K562 (cell line): Measurements from ENCODE around the gene TCAF1. TPM values are rescaled to one million over a fixed set of nuclear protein-coding genes. Genes with fewer than 3 reads are reported as not detected.

Source experiments
- HNRNPUL1 ChIP-seq: fragments of 200-400 bp; formaldehyde crosslinking; IDR thresholded peaks from 2 replicates; pipeline ENCODE4 v1.6.1; 2017; ENCODE audit warnings: low read length
- polyA plus RNA-seq, 8 experiments: library from polyadenylated mRNA; depleted of rRNA in 4 of 8; stranded (reverse) in 5 of 8; unstranded in 3 of 8; fragments of >200 nt; fragmentation: Nextera tagmentation in 2 of 8; fragmentation: Illumina TruSeq in 1 of 8; extraction: Ambion mirVana in 2 of 8; extraction: Trizol in 1 of 8; gene quantifications; 2 replicates each; pipeline versions ENCODE4 v1.2.1 to v1.2.3, GENCODE V29; 2011 to 2014; ENCODE audit warnings: inconsistent platforms in 1 of 8, missing spikeins in 1 of 8
- total RNA-seq, 7 experiments: library from RNA; depleted of rRNA in 6 of 7; stranded (reverse); fragments of >200 nt in 6 of 7; fragmentation: Illumina TruSeq in 2 of 7; extraction: Trizol in 2 of 7; gene quantifications; 2 replicates each; pipeline versions ENCODE4 v1.2.1 to v1.2.3, GENCODE V29; 2011 to 2021; ENCODE audit warnings: low replicate concordance in 1 of 7
- TF ChIP-seq, protein P1 (sequence below): sonication (generic); formaldehyde crosslinking; IDR thresholded peaks from 2 replicates; pipeline ENCODE4 v1.8.0; 2023; ENCODE audit warnings: missing genetic modification reagents, mild to moderate bottlenecking, borderline replicate concordance
- TF ChIP-seq, protein P2 (sequence below): fragments of 450-650 bp; IDR thresholded peaks from 2 replicates; pipeline ENCODE4 v1.6.1; 2016; ENCODE audit warnings: mild to moderate bottlenecking, moderate library complexity
- TF ChIP-seq, protein P3 (sequence below): fragments of 200-800 bp; sonication (Bioruptor generic); IDR thresholded peaks from 2 replicates; pipeline ENCODE4 v1.6.1; 2016; ENCODE audit warnings: missing genetic modification characterization, missing compliant biosample characterization

TCAF1 gene
- total and polyA plus RNA-seq, 9 of the 15 experiments (the other 6 are each of a cell fraction or from before 2014, with no cell fraction given) = 6.2 to 52.2 (median 24.4) TPM

DNA sequence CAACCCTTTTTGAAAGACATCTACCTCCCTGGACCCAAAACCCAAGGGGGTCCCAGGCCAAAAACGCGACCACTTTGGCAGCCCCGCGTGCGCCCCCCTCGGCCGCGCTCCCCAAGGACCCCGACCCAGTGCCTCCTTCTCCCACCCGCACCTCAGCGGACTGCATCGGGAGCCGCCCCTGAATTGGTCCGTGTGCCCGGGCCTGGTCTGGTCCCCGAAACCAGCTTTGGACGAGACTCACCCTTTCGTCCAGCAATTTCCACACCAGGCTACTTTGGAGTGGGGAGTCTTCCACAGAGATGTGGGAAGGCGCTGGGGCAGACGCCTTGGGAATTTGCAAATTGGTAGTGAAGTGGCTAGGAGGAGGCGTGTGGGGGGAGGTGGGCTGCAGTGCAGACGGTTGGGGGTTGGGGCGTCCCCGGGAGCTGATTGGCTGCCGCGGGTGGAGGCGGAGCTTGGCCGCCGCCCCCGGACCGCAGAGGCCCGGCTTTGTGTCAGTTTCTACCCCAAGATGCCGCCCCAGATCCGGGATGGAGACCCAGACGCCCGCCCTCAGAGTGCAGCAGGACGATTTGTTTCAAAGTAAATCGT is 16.9 kb downstream of the TCAF1 start (continued):
- TF ChIP-seq, protein P1, sequence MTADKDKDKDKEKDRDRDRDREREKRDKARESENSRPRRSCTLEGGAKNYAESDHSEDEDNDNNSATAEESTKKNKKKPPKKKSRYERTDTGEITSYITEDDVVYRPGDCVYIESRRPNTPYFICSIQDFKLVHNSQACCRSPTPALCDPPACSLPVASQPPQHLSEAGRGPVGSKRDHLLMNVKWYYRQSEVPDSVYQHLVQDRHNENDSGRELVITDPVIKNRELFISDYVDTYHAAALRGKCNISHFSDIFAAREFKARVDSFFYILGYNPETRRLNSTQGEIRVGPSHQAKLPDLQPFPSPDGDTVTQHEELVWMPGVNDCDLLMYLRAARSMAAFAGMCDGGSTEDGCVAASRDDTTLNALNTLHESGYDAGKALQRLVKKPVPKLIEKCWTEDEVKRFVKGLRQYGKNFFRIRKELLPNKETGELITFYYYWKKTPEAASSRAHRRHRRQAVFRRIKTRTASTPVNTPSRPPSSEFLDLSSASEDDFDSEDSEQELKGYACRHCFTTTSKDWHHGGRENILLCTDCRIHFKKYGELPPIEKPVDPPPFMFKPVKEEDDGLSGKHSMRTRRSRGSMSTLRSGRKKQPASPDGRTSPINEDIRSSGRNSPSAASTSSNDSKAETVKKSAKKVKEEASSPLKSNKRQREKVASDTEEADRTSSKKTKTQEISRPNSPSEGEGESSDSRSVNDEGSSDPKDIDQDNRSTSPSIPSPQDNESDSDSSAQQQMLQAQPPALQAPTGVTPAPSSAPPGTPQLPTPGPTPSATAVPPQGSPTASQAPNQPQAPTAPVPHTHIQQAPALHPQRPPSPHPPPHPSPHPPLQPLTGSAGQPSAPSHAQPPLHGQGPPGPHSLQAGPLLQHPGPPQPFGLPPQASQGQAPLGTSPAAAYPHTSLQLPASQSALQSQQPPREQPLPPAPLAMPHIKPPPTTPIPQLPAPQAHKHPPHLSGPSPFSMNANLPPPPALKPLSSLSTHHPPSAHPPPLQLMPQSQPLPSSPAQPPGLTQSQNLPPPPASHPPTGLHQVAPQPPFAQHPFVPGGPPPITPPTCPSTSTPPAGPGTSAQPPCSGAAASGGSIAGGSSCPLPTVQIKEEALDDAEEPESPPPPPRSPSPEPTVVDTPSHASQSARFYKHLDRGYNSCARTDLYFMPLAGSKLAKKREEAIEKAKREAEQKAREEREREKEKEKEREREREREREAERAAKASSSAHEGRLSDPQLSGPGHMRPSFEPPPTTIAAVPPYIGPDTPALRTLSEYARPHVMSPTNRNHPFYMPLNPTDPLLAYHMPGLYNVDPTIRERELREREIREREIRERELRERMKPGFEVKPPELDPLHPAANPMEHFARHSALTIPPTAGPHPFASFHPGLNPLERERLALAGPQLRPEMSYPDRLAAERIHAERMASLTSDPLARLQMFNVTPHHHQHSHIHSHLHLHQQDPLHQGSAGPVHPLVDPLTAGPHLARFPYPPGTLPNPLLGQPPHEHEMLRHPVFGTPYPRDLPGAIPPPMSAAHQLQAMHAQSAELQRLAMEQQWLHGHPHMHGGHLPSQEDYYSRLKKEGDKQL (CRISPR knock-in tag) = no peak
- TF ChIP-seq, protein P2, sequence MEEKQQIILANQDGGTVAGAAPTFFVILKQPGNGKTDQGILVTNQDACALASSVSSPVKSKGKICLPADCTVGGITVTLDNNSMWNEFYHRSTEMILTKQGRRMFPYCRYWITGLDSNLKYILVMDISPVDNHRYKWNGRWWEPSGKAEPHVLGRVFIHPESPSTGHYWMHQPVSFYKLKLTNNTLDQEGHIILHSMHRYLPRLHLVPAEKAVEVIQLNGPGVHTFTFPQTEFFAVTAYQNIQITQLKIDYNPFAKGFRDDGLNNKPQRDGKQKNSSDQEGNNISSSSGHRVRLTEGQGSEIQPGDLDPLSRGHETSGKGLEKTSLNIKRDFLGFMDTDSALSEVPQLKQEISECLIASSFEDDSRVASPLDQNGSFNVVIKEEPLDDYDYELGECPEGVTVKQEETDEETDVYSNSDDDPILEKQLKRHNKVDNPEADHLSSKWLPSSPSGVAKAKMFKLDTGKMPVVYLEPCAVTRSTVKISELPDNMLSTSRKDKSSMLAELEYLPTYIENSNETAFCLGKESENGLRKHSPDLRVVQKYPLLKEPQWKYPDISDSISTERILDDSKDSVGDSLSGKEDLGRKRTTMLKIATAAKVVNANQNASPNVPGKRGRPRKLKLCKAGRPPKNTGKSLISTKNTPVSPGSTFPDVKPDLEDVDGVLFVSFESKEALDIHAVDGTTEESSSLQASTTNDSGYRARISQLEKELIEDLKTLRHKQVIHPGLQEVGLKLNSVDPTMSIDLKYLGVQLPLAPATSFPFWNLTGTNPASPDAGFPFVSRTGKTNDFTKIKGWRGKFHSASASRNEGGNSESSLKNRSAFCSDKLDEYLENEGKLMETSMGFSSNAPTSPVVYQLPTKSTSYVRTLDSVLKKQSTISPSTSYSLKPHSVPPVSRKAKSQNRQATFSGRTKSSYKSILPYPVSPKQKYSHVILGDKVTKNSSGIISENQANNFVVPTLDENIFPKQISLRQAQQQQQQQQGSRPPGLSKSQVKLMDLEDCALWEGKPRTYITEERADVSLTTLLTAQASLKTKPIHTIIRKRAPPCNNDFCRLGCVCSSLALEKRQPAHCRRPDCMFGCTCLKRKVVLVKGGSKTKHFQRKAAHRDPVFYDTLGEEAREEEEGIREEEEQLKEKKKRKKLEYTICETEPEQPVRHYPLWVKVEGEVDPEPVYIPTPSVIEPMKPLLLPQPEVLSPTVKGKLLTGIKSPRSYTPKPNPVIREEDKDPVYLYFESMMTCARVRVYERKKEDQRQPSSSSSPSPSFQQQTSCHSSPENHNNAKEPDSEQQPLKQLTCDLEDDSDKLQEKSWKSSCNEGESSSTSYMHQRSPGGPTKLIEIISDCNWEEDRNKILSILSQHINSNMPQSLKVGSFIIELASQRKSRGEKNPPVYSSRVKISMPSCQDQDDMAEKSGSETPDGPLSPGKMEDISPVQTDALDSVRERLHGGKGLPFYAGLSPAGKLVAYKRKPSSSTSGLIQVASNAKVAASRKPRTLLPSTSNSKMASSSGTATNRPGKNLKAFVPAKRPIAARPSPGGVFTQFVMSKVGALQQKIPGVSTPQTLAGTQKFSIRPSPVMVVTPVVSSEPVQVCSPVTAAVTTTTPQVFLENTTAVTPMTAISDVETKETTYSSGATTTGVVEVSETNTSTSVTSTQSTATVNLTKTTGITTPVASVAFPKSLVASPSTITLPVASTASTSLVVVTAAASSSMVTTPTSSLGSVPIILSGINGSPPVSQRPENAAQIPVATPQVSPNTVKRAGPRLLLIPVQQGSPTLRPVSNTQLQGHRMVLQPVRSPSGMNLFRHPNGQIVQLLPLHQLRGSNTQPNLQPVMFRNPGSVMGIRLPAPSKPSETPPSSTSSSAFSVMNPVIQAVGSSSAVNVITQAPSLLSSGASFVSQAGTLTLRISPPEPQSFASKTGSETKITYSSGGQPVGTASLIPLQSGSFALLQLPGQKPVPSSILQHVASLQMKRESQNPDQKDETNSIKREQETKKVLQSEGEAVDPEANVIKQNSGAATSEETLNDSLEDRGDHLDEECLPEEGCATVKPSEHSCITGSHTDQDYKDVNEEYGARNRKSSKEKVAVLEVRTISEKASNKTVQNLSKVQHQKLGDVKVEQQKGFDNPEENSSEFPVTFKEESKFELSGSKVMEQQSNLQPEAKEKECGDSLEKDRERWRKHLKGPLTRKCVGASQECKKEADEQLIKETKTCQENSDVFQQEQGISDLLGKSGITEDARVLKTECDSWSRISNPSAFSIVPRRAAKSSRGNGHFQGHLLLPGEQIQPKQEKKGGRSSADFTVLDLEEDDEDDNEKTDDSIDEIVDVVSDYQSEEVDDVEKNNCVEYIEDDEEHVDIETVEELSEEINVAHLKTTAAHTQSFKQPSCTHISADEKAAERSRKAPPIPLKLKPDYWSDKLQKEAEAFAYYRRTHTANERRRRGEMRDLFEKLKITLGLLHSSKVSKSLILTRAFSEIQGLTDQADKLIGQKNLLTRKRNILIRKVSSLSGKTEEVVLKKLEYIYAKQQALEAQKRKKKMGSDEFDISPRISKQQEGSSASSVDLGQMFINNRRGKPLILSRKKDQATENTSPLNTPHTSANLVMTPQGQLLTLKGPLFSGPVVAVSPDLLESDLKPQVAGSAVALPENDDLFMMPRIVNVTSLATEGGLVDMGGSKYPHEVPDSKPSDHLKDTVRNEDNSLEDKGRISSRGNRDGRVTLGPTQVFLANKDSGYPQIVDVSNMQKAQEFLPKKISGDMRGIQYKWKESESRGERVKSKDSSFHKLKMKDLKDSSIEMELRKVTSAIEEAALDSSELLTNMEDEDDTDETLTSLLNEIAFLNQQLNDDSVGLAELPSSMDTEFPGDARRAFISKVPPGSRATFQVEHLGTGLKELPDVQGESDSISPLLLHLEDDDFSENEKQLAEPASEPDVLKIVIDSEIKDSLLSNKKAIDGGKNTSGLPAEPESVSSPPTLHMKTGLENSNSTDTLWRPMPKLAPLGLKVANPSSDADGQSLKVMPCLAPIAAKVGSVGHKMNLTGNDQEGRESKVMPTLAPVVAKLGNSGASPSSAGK = no peak
- TF ChIP-seq HNRNPUL1 = no peak
- TF ChIP-seq, protein P3, sequence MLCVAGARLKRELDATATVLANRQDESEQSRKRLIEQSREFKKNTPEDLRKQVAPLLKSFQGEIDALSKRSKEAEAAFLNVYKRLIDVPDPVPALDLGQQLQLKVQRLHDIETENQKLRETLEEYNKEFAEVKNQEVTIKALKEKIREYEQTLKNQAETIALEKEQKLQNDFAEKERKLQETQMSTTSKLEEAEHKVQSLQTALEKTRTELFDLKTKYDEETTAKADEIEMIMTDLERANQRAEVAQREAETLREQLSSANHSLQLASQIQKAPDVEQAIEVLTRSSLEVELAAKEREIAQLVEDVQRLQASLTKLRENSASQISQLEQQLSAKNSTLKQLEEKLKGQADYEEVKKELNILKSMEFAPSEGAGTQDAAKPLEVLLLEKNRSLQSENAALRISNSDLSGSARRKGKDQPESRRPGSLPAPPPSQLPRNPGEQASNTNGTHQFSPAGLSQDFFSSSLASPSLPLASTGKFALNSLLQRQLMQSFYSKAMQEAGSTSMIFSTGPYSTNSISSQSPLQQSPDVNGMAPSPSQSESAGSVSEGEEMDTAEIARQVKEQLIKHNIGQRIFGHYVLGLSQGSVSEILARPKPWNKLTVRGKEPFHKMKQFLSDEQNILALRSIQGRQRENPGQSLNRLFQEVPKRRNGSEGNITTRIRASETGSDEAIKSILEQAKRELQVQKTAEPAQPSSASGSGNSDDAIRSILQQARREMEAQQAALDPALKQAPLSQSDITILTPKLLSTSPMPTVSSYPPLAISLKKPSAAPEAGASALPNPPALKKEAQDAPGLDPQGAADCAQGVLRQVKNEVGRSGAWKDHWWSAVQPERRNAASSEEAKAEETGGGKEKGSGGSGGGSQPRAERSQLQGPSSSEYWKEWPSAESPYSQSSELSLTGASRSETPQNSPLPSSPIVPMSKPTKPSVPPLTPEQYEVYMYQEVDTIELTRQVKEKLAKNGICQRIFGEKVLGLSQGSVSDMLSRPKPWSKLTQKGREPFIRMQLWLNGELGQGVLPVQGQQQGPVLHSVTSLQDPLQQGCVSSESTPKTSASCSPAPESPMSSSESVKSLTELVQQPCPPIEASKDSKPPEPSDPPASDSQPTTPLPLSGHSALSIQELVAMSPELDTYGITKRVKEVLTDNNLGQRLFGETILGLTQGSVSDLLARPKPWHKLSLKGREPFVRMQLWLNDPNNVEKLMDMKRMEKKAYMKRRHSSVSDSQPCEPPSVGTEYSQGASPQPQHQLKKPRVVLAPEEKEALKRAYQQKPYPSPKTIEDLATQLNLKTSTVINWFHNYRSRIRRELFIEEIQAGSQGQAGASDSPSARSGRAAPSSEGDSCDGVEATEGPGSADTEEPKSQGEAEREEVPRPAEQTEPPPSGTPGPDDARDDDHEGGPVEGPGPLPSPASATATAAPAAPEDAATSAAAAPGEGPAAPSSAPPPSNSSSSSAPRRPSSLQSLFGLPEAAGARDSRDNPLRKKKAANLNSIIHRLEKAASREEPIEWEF = no peak
